Endothelial cell of umbilical vein (primary cell): ENCODE results near the gene OAF. TPM values are rescaled to one million over a fixed set of nuclear protein-coding genes. Genes with fewer than 3 reads are reported as not detected.

ENCODE experiments used
- BruUV-seq: library from RNA; stranded (reverse); fragments of 400-500 nt; replicated peaks from 2 replicates; lab custom pipeline; 2021; lab: Mats Ljungman, UMichigan
- CTCF ChIA-PET: fragments of 300-600, 350-600 bp; sonication (Branson Sonifier 250); formaldehyde crosslinking; loops from one replicate; lab custom pipeline; 2021; ENCODE audit warnings: antibody characterized with exemption, inconsistent platforms; lab: Charles Lee
- POLR2A ChIA-PET: fragments of 300-600, 350-600 bp; sonication (Branson Sonifier 250); formaldehyde crosslinking; loops from one replicate; lab custom pipeline; 2021; ENCODE audit warnings: antibody characterized with exemption, inconsistent platforms; lab: Charles Lee
- DNase-seq: peaks from one replicate; pipeline ENCODE4 v3.0.0-alpha.2; 2011; ENCODE audit warnings: low read depth, low spot score
- FAIRE-seq: peaks from 2 replicates; lab custom pipeline; 2011; peaks lifted over from hg19 to GRCh38; lab: Jason Lieb, UNC
- H2AFZ ChIP-seq: 2 replicates; pipeline ENCODE4 v1.6.0; 2012; ENCODE audit warnings: low read depth, low read length, control low read depth, inconsistent platforms
- H3K27ac ChIP-seq: 2 replicates; pipeline ENCODE4 v1.5.1; 2011; ENCODE audit warnings: low read depth, mild to moderate bottlenecking, control low read depth, low read length, moderate library complexity; ENCODE audit not compliant: insufficient read depth
- H3K27me3 ChIP-seq, 2 experiments: 2 replicates each; pipeline versions ENCODE4 v1.6.0 to v1.6.1; 2011; ENCODE audit warnings: low read length in 2 of 2, mixed read lengths in 1 of 2; ENCODE audit not compliant: control insufficient read depth in 2 of 2, insufficient read depth in 2 of 2
- H3K36me3 ChIP-seq, 2 experiments: 2 replicates in 1 of 2; 3 replicates in 1 of 2; pipeline ENCODE4 v1.5.1; 2011; ENCODE audit warnings: low read length in 2 of 2, mild to moderate bottlenecking in 1 of 2, moderate library complexity in 1 of 2; ENCODE audit not compliant: control insufficient read depth in 2 of 2, insufficient read depth in 2 of 2; ENCODE audit errors: extremely low read depth in 1 of 2
- H3K4me1 ChIP-seq: 3 replicates; pipeline ENCODE4 v1.5.1; 2011; ENCODE audit warnings: mild to moderate bottlenecking, low read length; ENCODE audit not compliant: control insufficient read depth, insufficient read depth; ENCODE audit errors: extremely low read depth
- H3K4me2 ChIP-seq: 2 replicates; pipeline ENCODE4 v1.6.1; 2011; ENCODE audit warnings: low read length, control low read depth, mixed read lengths; ENCODE audit not compliant: insufficient read depth
- H3K4me3 ChIP-seq, 3 experiments: fragments of 200-600 bp in 1 of 3; sonication (generic), shearing (Covaris generic) in 1 of 3; replicated peaks in 1 of 3; 2 replicates each; pipeline ENCODE4 v1.5.1; 2011 to 2016; ENCODE audit warnings: control low read depth in 3 of 3, low read length in 3 of 3, mild to moderate bottlenecking in 2 of 3, inconsistent platforms in 1 of 3, low read depth in 1 of 3, moderate library complexity in 1 of 3; ENCODE audit not compliant: insufficient read depth in 1 of 3
- H3K79me2 ChIP-seq: 2 replicates; pipeline ENCODE4 v1.6.0; 2012; ENCODE audit warnings: low read length, inconsistent platforms; ENCODE audit not compliant: control insufficient read depth, insufficient read depth
- H3K9ac ChIP-seq: replicated peaks from 2 replicates; pipeline ENCODE3; 2011; ENCODE audit warnings: low read length, control low read depth; ENCODE audit not compliant: insufficient read depth; ENCODE audit errors: extremely low read depth
- H3K9me1 ChIP-seq: replicated peaks from 3 replicates; pipeline ENCODE4 v1.6.0; 2011; ENCODE audit warnings: mild to moderate bottlenecking, low read length; ENCODE audit not compliant: control insufficient read depth, insufficient read depth; ENCODE audit errors: extremely low read depth
- H3K9me3 ChIP-seq: replicated peaks from 2 replicates; pipeline ENCODE4 v1.5.1; 2012; ENCODE audit warnings: low read length, inconsistent platforms; ENCODE audit not compliant: control insufficient read depth, insufficient read depth
- H4K20me1 ChIP-seq: replicated peaks from 2 replicates; pipeline ENCODE3; 2011; ENCODE audit warnings: mild to moderate bottlenecking, low read length; ENCODE audit not compliant: control insufficient read depth, insufficient read depth; ENCODE audit errors: extremely low read depth
- CTCF ChIP-seq, 2 donors: IDR thresholded peaks; 1 replicate in 1 of 2; 2 replicates in 1 of 2; pipeline ENCODE4 v1.5.1; 2011; ENCODE audit warnings: low read length in 2 of 2, mild to moderate bottlenecking in 2 of 2, moderate library complexity in 2 of 2, control low read depth in 1 of 2, inconsistent platforms in 1 of 2, low read depth in 1 of 2; ENCODE audit not compliant: insufficient read depth in 1 of 2; ENCODE audit errors: extremely low read depth in 1 of 2
- EZH2 ChIP-seq: IDR thresholded peaks from 2 replicates; pipeline ENCODE4 v1.6.1; 2012; ENCODE audit warnings: borderline replicate concordance, low read depth, mild to moderate bottlenecking, moderate library complexity, low read length, inconsistent platforms; ENCODE audit not compliant: severe bottlenecking
- FOS ChIP-seq: IDR thresholded peaks from 2 replicates; pipeline ENCODE4 v1.6.1; 2011; ENCODE audit warnings: mild to moderate bottlenecking, low read length, moderate library complexity, borderline replicate concordance; ENCODE audit not compliant: insufficient read depth
- GATA2 ChIP-seq: IDR thresholded peaks from 2 replicates; pipeline ENCODE4 v1.7.0; 2011; ENCODE audit warnings: low read depth, mild to moderate bottlenecking, moderate library complexity, mixed read lengths, low read length; ENCODE audit not compliant: insufficient read length, insufficient read depth
- JUN ChIP-seq: IDR thresholded peaks from 2 replicates; pipeline ENCODE4 v1.6.1; 2011; ENCODE audit warnings: borderline replicate concordance, low read depth; ENCODE audit not compliant: insufficient read length, insufficient read depth
- MAX ChIP-seq: IDR thresholded peaks from 2 replicates; pipeline ENCODE4 v1.6.1; 2011; ENCODE audit not compliant: insufficient read depth, insufficient read length
- MYC ChIP-seq: IDR thresholded peaks from one replicate; pipeline ENCODE4 v1.6.1; 2011; ENCODE audit warnings: mild to moderate bottlenecking, low read depth, low read length
- POLR2A ChIP-seq: IDR thresholded peaks from 2 replicates; pipeline ENCODE4 v1.6.1; 2012; ENCODE audit warnings: low read depth, mild to moderate bottlenecking, control low read depth, low read length
- POLR2AphosphoS5 ChIP-seq: IDR thresholded peaks from 2 replicates; pipeline ENCODE4 v1.6.1; 2012; ENCODE audit warnings: low read depth, mild to moderate bottlenecking, control low read depth, low read length, moderate library complexity; ENCODE audit not compliant: insufficient read depth
- dilution Hi-C: fragments of 300-500 bp; cut with MboI; formaldehyde crosslinking; loops from one replicate; pipeline ENCODE4 v1.15.0; 2019; ENCODE audit warnings: low sequenced_read_pairs; ENCODE audit not compliant: extremely low pct_ligation_motif_present
- intact Hi-C: fragments of 100-400 bp; cut with micrococcal nuclease; formaldehyde crosslinking; loops from one replicate; pipeline ENCODE4 v1.10.0; 2022
- polyA plus RNA-seq, 4 experiments: library from polyadenylated mRNA; depleted of rRNA in 3 of 4; stranded (reverse) in 3 of 4; unstranded in 1 of 4; fragments of >200 nt; gene quantifications; 2 replicates each; pipeline versions ENCODE4 v1.2.1 to v1.2.3, GENCODE V29; 2011 to 2012; ENCODE audit warnings: missing spikeins in 1 of 4
- total RNA-seq: library from RNA; stranded (reverse); gene quantifications from 2 replicates; pipeline ENCODE4 v1.2.3, GENCODE V29; 2021

The OAF gene
- total and polyA plus RNA-seq, 2 donors (not counting 3 experiments of a cell fraction or from before 2014, with no cell fraction given), result 32.1 to 33.8 TPM

GRCh38 chr11:120231963-120232362 is 21.1 kb downstream of the OAF start:
- Histone ChIP-seq H3K4me3 (no peak overlapping the region), H3K4me2 (no peak overlapping the region), H3K9me1 (no peaks in the 10 kb centered on the region), H3K36me3 (no peaks in the 10 kb centered on the region), H3K79me2 (no peaks in the 10 kb centered on the region), H3K9ac (no peak overlapping the region), H3K9me3 (no peaks in the 10 kb centered on the region), H3K4me1 (no peaks in the 10 kb centered on the region), H4K20me1 (no peaks in the 10 kb centered on the region), H3K27ac (no peak overlapping the region), H3K27me3 (peaks cover 5 to 7% of the 10 kb centered on the region in 2 experiments), H2AFZ (no peak overlapping the region)
- dilution Hi-C loops, result no loop called here
- POLR2A ChIA-PET, result no interaction called here
- no peak for FAIRE-seq
- DNase-seq, result no peak
- TF ChIP-seq FOS (no peak), POLR2AphosphoS5 (no peak), EZH2 (no peak), MAX (no peak), JUN (no peak), POLR2A (no peak), CTCF (IDR thresholded peaks at IDR 0.05; ENCODE audit: extremely low read depth in 1 of 2, insufficient read depth in 1 of 2, low read depth in 1 of 2, low read length in 2 of 2) (no peak), MYC (no peak), GATA2 (no peak)
- CTCF ChIA-PET, result interaction anchor here (1.2 to 16.4 kb wide), 4 partner anchors 23 to 70 kb away, joined by 3 to 327 read pairs (median 112); no protein-coding TSS in a partner anchor
- intact Hi-C loops, result no loop called here
- BruUV-seq, result no TSS peak
